Suprapubic skin (tissue), 4 donors: Measurements from ENCODE around the gene SOCS7. TPM values are rescaled to one million over a fixed set of nuclear protein-coding genes. Genes with fewer than 3 reads are reported as not detected.

Experiments
- DNase-seq, 2 donors: peaks; one replicate each; pipeline ENCODE4 v3.0.0-alpha.2; 2019; ENCODE audit warnings: low spot score in 2 of 2
- H3K27ac ChIP-seq: fragments of 200-600 bp; sonication (generic); one replicate; pipeline ENCODE4 v1.5.1; 2019
- H3K27me3 ChIP-seq: fragments of 200-600 bp; sonication (generic); one replicate; pipeline ENCODE4 v1.5.1; 2019
- H3K36me3 ChIP-seq: fragments of 200-600 bp; sonication (generic); one replicate; pipeline ENCODE4 v1.5.1; 2019
- H3K4me1 ChIP-seq: fragments of 200-600 bp; sonication (generic); one replicate; pipeline ENCODE4 v1.5.1; 2019
- H3K4me3 ChIP-seq: fragments of 200-600 bp; sonication (generic); one replicate; pipeline ENCODE4 v1.5.1; 2019; ENCODE audit warnings: mild to moderate bottlenecking
- H3K9me3 ChIP-seq: fragments of 200-600 bp; sonication (generic); one replicate; pipeline ENCODE4 v1.5.1; 2019
- EP300 ChIP-seq: sonication (generic); formaldehyde crosslinking; IDR thresholded peaks from one replicate; pipeline ENCODE4 v1.6.1; 2017; ENCODE audit warnings: antibody characterized with exemption
- POLR2A ChIP-seq, 2 donors: fragments of 450-650 bp; IDR thresholded peaks; one replicate each; pipeline ENCODE4 v1.6.1; 2017; ENCODE audit warnings: antibody characterized with exemption in 2 of 2, mild to moderate bottlenecking in 2 of 2, moderate library complexity in 2 of 2
- POLR2AphosphoS5 ChIP-seq, 3 donors: sonication (generic); formaldehyde crosslinking; IDR thresholded peaks; one replicate each; pipeline ENCODE4 v1.6.1; 2017; ENCODE audit warnings: antibody characterized with exemption in 3 of 3
- WGBS: methylation state at CpG from one replicate; pipeline ENCODE4 v1.1.5; 2018; 5-methylcytosine and 5-hydroxymethylcytosine counted together
- total RNA-seq, 4 donors: library from RNA; depleted of rRNA; stranded (reverse); fragments of >200 nt; gene quantifications; one replicate each; pipeline ENCODE4 v1.1.0, GENCODE V29; 2016
- TF ChIP-seq, protein P1 (sequence below), 2 donors: fragments of 200-600 bp in 1 of 2; fragments of 450-650 bp in 1 of 2; sonication (generic) in 1 of 2; IDR thresholded peaks; one replicate each; pipeline ENCODE4 v1.5.1; 2016 to 2019; ENCODE audit warnings: antibody characterized with exemption in 2 of 2, mild to moderate bottlenecking in 1 of 2, moderate library complexity in 1 of 2

Gene SOCS7
- total RNA-seq, 4 donors from 2014 or later, result 20.7 to 44.9 (median 37.1) TPM

DNA sequence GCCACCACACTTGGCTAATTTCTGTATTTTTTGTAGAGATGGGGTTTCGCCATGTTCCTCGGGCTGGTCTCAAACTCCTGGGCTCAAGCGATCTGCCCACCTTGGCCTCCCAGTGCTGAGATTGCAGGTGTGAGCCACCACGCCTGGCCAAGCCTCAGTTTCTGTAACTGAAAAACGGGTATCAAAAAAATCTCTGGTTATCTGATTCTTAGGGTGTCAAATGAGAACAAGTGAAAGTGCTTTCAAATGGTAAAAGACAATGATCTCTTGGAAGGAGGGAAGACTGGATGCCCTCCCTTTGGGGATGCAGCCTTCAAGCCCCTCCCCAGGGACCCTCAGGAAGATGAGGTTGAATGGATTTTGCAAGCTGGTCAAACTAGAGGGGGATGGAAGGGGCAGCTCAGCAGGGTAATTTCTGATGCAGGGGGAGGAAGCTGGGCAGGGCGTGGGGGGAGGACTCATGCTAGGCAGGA is 98.9 kb downstream of the SOCS7 start:
- peaks cover 70% of the 10 kb centered on the region for H3K4me1 ChIP-seq
- no peak overlapping the region for H3K4me3 ChIP-seq
- no peaks in the 10 kb centered on the region for H3K36me3 ChIP-seq
- DNase-seq, result no peak
- no peaks in the 10 kb centered on the region for H3K27me3 ChIP-seq
- H3K9me3 ChIP-seq, result no peaks in the 10 kb centered on the region
- TF ChIP-seq, protein P1, sequence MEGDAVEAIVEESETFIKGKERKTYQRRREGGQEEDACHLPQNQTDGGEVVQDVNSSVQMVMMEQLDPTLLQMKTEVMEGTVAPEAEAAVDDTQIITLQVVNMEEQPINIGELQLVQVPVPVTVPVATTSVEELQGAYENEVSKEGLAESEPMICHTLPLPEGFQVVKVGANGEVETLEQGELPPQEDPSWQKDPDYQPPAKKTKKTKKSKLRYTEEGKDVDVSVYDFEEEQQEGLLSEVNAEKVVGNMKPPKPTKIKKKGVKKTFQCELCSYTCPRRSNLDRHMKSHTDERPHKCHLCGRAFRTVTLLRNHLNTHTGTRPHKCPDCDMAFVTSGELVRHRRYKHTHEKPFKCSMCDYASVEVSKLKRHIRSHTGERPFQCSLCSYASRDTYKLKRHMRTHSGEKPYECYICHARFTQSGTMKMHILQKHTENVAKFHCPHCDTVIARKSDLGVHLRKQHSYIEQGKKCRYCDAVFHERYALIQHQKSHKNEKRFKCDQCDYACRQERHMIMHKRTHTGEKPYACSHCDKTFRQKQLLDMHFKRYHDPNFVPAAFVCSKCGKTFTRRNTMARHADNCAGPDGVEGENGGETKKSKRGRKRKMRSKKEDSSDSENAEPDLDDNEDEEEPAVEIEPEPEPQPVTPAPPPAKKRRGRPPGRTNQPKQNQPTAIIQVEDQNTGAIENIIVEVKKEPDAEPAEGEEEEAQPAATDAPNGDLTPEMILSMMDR (IDR thresholded peaks at IDR 0.05), result no peak
- TF ChIP-seq EP300, result no peak
- TF ChIP-seq POLR2A (IDR thresholded peaks at IDR 0.05), result no peak
- no peak for TF ChIP-seq POLR2AphosphoS5 (IDR thresholded peaks at IDR 0.05)
- 75% methylated on average over 6 of the region's 6 CpGs for WGBS
- peak overlapping the region; percentile 76 for H3K27ac ChIP-seq

DNA sequence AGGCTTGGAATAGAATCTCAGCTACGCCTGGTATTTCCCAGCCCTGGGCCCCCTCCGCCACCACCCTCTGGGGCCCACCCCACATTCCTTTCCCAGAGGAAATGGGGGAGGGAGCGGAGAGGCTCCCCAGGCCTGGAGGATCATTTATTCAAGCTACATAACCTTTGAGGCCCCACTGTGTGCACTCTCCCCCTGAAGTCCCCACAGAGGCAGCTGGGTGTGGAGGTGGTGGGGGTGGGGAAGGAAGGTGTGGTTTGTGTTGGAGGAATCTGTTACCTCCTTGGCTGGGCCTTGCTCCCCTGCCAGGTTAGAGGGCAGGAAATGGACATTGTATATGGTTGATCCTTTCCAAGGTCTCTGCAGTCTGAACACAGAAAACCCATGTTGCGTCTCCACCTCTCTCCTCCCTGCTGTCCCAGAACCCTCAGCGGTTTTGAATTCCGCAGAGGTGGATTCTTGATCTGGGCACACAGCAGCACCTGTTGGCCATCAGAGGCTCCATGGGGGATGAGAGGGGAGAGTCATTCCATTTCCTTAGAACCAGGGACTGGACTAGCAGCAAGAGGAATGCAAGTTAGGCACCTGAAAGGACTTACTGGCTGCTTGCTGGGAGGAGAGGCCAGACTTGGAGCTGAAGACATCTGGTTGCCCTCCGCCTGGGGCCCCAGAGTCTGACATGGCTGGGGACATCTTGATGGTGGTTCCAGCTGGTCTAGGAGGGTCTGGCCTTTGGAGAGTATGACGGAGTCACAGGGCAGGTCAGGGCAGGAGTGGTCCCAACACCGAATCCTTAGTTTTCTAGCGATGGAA is 99.6 kb downstream of the SOCS7 start:
- no peak for DNase-seq
- no peaks in the 10 kb centered on the region for H3K36me3 ChIP-seq
- peak overlapping the region; percentile 76 for H3K27ac ChIP-seq
- no peaks in the 10 kb centered on the region for H3K9me3 ChIP-seq
- no peaks in the 10 kb centered on the region for H3K27me3 ChIP-seq
- H3K4me3 ChIP-seq, result no peak overlapping the region
- WGBS, result 54% methylated on average over 10 of the region's 10 CpGs
- peaks cover 76% of the 10 kb centered on the region for H3K4me1 ChIP-seq
- TF ChIP-seq POLR2A (IDR thresholded peaks at IDR 0.05) (no peak), EP300 (no peak), POLR2AphosphoS5 (IDR thresholded peaks at IDR 0.05) (no peak)
- TF ChIP-seq, protein P1 (IDR thresholded peaks at IDR 0.05), result no peak

DNA sequence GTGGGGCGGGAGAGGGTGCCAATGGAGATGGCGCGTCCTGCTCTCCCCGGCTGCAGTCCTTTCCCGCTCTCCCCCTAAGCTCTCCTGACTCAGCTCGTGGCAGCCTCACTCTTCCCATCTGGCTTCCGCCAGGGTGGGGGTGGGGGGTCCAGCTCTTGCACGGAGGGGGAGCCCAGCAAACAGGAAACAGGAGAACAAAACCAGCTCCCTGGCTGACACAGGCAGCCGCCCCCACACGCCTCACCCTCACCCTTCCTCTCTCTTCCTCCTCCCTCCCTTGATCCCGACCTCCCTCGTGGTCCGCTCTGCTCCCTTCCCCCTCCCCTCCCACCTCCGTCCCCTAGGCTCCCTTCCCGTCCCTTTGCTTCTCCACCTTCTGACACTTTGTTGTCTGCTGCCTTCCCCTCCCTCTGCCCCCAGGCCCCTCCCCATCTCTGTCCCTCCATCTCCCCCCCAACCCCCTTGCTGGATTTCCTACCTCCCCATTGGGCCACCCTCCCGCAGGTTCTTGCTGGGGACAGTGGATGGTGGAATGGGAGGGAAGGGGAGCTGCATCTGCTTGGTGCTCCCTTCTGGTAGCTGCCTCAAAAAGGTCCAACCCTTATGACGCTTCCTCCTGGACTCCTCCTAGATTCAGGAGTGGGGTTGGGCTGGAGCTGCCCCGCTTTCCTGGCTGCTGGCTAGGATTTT is 100.3 kb downstream of the SOCS7 start:
- Histone ChIP-seq H3K9me3 (no peaks in the 10 kb centered on the region), H3K27me3 (no peaks in the 10 kb centered on the region), H3K27ac (peak overlapping the region; percentile 76), H3K4me3 (no peak overlapping the region), H3K36me3 (no peaks in the 10 kb centered on the region), H3K4me1 (peaks cover 80% of the 10 kb centered on the region)
- WGBS, result 41% methylated on average over 17 of the region's 18 CpGs
- TF ChIP-seq EP300 (no peak), POLR2A (IDR thresholded peaks at IDR 0.05) (no peak), POLR2AphosphoS5 (IDR thresholded peaks at IDR 0.05) (no peak)
- TF ChIP-seq, protein P1 (IDR thresholded peaks at IDR 0.05), result no peak
- DNase-seq, result no peak

DNA sequence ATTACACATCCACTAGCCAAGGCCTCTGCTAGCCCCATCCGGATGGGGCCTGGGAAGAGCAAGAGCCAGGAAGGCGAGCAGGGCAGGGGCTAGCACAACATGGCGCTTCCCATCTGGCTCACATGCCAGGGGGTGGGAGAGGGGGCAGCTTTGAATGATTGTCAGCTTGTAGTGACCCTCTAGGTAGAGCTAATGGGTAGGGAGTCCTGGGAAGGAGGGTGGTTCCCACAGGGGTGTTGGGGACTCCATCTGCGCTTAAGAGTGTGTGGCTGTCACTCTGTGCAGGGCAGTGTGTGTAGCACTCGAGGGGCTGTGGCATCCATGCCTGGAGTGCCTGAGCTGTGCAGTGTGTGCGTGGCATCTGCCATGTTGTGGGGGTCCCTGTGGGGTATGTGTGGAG is 101.1 kb downstream of the SOCS7 start:
- H3K4me1 ChIP-seq, result peaks cover 80% of the 10 kb centered on the region
- WGBS, result 95% methylated on average over 6 of the region's 6 CpGs

More for the DNA sequence above, 101.1 kb downstream of the SOCS7 start:
- Histone ChIP-seq H3K27ac (peak overlapping the region; percentile 76), H3K4me3 (no peak overlapping the region), H3K9me3 (no peaks in the 10 kb centered on the region), H3K36me3 (no peaks in the 10 kb centered on the region), H3K27me3 (no peaks in the 10 kb centered on the region)
- TF ChIP-seq POLR2A (IDR thresholded peaks at IDR 0.05) (no peak), POLR2AphosphoS5 (IDR thresholded peaks at IDR 0.05) (no peak), EP300 (no peak)
- TF ChIP-seq, protein P1 (IDR thresholded peaks at IDR 0.05), result no peak
- no peak for DNase-seq
